Measurements from ENCODE around the gene CARD9.

GRCh38 chr9:136416914-136417313, 43.4 kb upstream of the CARD9 start:
- TF ChIP-seq, protein P1, sequence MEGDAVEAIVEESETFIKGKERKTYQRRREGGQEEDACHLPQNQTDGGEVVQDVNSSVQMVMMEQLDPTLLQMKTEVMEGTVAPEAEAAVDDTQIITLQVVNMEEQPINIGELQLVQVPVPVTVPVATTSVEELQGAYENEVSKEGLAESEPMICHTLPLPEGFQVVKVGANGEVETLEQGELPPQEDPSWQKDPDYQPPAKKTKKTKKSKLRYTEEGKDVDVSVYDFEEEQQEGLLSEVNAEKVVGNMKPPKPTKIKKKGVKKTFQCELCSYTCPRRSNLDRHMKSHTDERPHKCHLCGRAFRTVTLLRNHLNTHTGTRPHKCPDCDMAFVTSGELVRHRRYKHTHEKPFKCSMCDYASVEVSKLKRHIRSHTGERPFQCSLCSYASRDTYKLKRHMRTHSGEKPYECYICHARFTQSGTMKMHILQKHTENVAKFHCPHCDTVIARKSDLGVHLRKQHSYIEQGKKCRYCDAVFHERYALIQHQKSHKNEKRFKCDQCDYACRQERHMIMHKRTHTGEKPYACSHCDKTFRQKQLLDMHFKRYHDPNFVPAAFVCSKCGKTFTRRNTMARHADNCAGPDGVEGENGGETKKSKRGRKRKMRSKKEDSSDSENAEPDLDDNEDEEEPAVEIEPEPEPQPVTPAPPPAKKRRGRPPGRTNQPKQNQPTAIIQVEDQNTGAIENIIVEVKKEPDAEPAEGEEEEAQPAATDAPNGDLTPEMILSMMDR (conservative IDR thresholded peaks at IDR 0.05): no peak
- TF ChIP-seq EZH2 (IDR thresholded peaks at IDR 0.05; ENCODE audit: low read depth): no peak

Data from PC-9 (cell line).